AG09319 (cell line): Measurements from ENCODE around the gene TGM5.

Experiments used
- DNase-seq: peaks from one replicate; pipeline ENCODE4 v3.0.0-alpha.2; 2010; ENCODE audit warnings: low read depth; ENCODE audit errors: extremely low read depth
- TF ChIP-seq, protein P1 (sequence below): IDR thresholded peaks from 2 replicates; pipeline ENCODE4 v1.5.1; 2011; ENCODE audit warnings: low read depth, mild to moderate bottlenecking, inconsistent platforms, low read length, moderate library complexity

The TGM5 gene

DNA sequence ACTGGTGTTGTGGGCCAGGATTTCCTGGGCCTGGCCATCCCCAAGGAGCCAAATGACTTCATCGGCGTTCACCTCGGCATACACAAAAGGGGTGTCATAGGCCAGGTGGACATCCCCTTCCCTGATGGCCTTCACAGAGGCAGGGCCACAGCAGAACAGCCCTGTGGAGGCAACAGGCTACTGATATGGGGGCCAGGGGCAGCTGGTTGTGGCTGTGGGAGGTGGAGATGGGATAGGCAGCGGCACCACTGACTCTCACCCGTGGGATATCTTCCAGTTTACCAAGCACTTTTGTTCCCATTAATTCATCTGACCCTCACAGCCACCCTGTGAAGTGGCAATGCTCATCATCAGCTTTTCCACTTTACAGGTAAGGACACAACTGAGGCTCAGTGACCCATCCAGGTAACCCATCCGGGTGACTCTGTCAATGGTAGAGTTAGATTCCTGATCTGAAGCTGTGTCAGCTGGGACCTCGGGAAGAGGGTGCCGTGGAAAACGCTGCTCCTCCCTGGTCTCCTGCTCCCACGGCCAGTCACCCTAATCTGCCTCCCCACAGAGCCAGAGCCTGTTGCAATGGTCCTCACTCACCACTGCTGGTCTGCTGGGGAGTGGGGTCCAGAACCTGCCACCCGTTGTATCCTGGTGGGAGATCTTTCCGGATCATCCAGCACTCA lies 15.3 kb upstream of the TGM5 start:
- DNase-seq: no peak
- TF ChIP-seq, protein P1, sequence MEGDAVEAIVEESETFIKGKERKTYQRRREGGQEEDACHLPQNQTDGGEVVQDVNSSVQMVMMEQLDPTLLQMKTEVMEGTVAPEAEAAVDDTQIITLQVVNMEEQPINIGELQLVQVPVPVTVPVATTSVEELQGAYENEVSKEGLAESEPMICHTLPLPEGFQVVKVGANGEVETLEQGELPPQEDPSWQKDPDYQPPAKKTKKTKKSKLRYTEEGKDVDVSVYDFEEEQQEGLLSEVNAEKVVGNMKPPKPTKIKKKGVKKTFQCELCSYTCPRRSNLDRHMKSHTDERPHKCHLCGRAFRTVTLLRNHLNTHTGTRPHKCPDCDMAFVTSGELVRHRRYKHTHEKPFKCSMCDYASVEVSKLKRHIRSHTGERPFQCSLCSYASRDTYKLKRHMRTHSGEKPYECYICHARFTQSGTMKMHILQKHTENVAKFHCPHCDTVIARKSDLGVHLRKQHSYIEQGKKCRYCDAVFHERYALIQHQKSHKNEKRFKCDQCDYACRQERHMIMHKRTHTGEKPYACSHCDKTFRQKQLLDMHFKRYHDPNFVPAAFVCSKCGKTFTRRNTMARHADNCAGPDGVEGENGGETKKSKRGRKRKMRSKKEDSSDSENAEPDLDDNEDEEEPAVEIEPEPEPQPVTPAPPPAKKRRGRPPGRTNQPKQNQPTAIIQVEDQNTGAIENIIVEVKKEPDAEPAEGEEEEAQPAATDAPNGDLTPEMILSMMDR: no peak

DNA sequence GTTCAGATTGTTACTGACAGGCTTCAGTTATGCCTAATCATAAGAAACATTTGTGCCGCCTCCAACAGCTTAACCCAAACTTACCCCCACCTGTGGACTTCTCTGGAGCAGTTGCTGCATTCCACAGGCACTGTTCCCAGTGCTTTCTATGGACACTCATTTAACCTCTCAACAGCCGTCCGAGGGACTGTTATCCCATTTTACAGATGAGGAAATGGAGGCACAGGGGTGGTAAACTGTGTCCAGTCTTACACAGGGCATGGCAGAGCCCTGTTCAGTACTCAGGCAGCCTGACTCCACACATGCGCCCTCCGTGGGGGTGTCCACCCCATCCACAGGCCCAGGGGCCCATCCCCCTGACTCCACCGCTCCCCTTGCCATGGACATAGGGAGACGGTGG lies 14.3 kb upstream of the TGM5 start:
- TF ChIP-seq, protein P1: no peak
- DNase-seq: no peak

- TF ChIP-seq, protein P1: no peak
These were observed 12.8 kb upstream of the TGM5 start for GRCh38 chr15:43279496-43279895.

DNA sequence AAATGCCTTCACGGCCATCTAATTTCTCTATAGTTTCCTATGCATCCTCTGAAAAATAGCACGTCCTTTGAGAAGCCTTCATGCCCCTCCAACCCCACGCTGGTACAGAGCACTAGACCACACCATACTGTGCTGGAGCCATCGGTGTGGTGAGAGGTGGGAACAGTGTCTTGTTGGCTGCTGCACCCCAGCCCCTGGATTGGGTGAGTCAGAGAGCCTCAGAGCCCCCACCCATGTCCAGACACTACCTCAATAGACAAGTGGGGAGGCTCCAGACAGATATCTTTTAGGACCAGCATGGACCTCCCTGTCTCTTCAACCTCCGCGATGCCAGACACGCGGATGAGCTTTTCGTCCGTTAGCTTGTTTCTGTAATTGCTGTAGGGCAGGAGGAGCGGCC lies 12.1 kb upstream of the TGM5 start:
- DNase-seq: no peak
- TF ChIP-seq, protein P1: no peak

More at GRCh38 chr15:43279496-43279895, 12.8 kb upstream of the TGM5 start:
- DNase-seq: no peak

GRCh38 chr15:43277901-43278300 lies 11.2 kb upstream of the TGM5 start:
- no peak for DNase-seq
- TF ChIP-seq, protein P1: no peak

DNA sequence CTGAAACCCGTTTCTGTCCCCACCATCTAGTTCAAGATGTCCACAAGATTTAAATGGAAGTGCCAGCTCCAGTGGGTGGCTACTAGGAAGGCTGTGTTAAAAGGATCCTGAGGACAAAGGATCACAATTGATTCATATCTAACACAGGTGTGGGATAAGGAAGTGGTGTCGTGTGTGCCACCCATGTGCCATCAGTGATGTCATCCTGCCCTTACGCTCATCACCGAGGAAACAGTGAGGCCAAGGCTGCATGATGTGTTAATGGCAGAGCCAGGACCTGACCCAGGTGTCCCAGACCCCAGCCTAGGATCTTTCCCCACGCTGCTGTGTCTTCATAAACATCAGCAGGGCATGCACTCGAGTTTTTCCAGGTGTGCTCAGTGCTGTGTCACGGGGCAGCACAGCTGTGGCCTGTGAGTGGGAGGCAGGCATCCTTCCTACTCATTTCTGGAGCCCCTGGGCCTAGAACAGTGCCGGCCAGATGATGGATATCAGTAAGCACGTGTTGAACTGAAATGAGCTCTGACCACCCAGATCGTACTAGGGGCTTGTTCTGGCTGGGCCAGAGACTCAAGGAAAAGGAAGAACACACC lies 10.6 kb upstream of the TGM5 start:
- no peak for DNase-seq
- TF ChIP-seq, protein P1: no peak

- TF ChIP-seq, protein P1: no peak
- DNase-seq: no peak
These were observed 10.0 kb upstream of the TGM5 start for GRCh38 chr15:43276563-43277200.
